VCaP (cell line): ENCODE data around the gene TMPRSS11B.

ENCODE experiments used
- H3K27ac ChIP-seq: fragments of 450-650 bp; 2 replicates; pipeline ENCODE4 v1.5.1; 2017
- TF ChIP-seq, protein P1 (sequence below): fragments of 450-650 bp; conservative IDR thresholded peaks from 2 replicates; pipeline ENCODE4 v1.5.1; 2017; ENCODE audit warnings: mild to moderate bottlenecking, moderate library complexity

The TMPRSS11B gene

GRCh38 chr4:68259191-68259590 is 13.7 kb upstream of the TMPRSS11B start:
- H3K27ac ChIP-seq: no peak overlapping the region
- TF ChIP-seq, protein P1, sequence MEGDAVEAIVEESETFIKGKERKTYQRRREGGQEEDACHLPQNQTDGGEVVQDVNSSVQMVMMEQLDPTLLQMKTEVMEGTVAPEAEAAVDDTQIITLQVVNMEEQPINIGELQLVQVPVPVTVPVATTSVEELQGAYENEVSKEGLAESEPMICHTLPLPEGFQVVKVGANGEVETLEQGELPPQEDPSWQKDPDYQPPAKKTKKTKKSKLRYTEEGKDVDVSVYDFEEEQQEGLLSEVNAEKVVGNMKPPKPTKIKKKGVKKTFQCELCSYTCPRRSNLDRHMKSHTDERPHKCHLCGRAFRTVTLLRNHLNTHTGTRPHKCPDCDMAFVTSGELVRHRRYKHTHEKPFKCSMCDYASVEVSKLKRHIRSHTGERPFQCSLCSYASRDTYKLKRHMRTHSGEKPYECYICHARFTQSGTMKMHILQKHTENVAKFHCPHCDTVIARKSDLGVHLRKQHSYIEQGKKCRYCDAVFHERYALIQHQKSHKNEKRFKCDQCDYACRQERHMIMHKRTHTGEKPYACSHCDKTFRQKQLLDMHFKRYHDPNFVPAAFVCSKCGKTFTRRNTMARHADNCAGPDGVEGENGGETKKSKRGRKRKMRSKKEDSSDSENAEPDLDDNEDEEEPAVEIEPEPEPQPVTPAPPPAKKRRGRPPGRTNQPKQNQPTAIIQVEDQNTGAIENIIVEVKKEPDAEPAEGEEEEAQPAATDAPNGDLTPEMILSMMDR: no peak

- no peak overlapping the region for H3K27ac ChIP-seq
- TF ChIP-seq, protein P1: no peak
These were observed 12.2 kb upstream of the TMPRSS11B start for GRCh38 chr4:68257719-68258118.

- TF ChIP-seq, protein P1: no peak
- H3K27ac ChIP-seq: no peak overlapping the region
These were observed 10.8 kb upstream of the TMPRSS11B start for GRCh38 chr4:68256284-68256683.

DNA sequence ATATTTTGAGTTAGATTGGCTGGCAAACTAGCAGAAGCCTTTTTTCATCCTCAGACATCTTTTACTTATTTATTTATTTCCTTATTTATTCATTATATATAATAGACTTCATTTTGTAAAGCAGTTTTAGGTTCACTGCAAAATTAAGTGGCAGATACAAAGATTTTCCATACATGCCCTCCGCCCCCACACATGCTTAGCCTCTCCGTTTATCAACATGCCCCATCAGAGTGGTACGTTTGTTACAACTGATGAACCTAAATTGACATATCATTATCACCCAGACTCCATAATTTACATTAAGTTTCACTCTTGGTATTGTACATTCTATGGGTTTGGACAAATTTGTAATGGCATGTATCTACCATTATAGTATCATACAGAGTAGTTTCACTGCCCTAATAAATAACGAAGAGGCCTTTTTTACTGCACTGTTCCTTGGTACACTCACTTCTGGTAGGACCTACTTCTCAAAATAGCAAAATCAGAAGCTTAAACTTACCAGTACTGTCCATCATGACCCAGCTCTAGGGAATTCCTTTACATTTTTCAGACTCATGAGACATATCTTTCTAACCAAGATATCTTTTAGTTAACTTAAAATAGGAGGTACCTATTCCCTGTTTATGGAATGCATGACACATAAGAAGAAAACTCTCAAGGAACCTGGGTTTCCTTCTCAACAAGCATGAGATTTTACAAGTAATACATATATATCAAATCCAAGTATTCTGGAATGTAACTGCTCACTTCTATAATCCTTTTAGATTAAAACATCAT is 4.8 kb upstream of the TMPRSS11B start:
- no peak overlapping the region for H3K27ac ChIP-seq
- TF ChIP-seq, protein P1: no peak

- no peak overlapping the region for H3K27ac ChIP-seq
- TF ChIP-seq, protein P1: no peak
These were observed 3.9 kb upstream of the TMPRSS11B start for GRCh38 chr4:68249434-68249833.

- no peak overlapping the region for H3K27ac ChIP-seq
- TF ChIP-seq, protein P1: no peak
These were observed 4.9 kb downstream of the TMPRSS11B start for GRCh38 chr4:68240620-68241019.

DNA sequence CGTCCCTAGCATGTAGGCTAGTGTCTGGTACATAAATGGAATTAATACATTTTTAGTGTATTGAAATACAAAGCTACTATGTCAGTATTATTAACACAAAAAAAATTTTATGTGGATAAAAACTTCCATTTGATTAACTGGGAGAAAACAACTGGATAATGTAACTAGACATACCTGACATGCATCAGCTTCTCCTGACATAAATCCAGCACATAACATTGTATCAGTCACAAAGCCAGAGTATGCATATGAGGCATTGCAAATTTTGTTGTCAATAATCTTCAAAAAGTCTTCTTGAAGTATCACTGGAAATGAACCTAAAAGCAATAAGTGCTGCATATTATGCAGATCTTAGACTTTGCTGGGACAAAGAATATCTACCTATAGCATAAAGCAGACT is 16.9 kb downstream of the TMPRSS11B start:
- no peak overlapping the region for H3K27ac ChIP-seq
- TF ChIP-seq, protein P1: no peak
